ENCODE data around the gene FSTL5. TPM values are rescaled to one million over a fixed set of nuclear protein-coding genes. Genes with fewer than 3 reads are reported as not detected.

FSTL5 gene
- polyA plus RNA-seq, 4 donors: 2.9 to 3.8 (median 3.2) TPM

DNA sequence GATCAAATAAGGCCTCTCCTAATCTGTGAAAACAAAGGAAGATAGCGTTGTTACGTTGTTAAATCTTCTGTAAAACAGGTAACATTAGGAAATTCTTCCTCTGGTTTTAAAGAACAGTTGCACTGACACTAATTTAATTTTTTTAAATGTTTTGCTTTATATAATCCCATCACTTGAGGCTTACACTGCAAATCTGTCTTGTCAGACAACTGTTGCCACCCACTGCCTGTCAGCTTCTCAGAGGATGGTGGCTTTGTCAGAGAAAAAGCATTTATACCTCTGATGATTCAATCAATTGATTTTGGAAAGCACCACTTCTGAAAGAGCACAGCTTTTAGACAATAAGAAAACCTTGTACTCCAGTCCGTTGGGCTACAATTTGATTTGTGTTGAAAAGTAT, 799.1 kb downstream of the FSTL5 start:
- DNase-seq (ENCODE audit: low read depth in 4 of 4, low spot score in 3 of 4): no peak

DNA sequence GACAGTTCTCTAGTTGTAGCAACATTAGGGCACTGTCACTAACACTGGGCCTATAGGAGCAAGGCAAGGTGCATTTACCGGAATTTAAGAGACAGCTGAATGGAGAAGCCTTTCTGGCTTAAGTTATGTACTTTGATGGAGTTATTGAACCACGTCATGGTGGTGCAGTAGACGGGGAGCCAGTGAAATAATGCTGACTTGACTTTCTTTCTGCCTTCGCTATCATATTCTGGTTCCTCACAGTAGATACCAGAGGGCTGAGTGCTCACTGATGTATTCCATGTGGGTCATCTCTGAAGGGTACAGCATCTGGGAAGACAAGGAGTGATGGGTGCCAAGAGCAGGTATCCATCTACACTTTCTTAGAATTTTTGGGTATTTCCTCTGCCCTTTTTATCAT, 802.8 kb downstream of the FSTL5 start:
- no peak for DNase-seq (ENCODE audit: low read depth in 4 of 4, low spot score in 3 of 4)

DNA sequence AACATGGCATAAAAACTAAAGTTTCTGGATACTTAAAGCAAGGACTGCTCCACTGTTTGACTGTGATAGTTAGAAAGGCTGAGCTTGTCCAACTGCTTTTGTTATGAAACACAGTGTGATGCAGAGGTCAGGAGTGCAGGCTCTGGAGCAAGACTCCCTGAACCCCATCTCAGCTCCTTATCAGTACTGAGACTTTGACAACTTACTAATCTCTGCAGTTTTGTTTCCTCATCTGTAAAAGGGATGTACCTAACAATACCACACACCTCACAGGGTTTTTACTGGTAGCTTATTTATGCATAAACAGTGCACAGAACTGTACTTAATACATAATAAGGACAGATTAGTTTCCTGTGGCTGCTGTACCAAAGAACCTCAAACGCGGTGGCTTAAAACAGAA, 804.3 kb downstream of the FSTL5 start:
- no peak for DNase-seq (ENCODE audit: low read depth in 4 of 4, low spot score in 3 of 4)

DNA sequence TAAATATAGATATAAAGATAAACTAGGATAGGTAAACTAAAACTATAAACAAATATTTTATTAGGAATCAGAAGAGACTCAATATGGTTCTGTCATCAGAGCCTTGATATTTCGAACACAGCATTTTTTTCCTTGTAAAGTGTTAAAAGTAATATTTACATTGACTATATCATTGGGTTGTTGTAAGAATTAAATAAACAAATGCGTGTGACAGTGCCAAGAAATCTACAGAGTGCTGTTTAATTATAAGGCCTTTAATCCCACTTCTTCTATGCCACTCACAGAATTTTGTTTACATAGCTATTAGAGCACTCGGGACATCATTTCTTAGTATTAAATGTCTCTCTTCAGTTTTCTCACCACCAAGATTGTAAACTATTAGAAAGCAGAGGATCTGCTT, 807.4 kb downstream of the FSTL5 start:
- no peak for DNase-seq (ENCODE audit: low read depth in 4 of 4, low spot score in 3 of 4)

- no peak for DNase-seq (ENCODE audit: low read depth in 4 of 4, low spot score in 3 of 4)
Measured at GRCh38 chr4:161350946-161351345, 812.9 kb downstream of the FSTL5 start.

GRCh38 chr4:161345741-161346140, 818.1 kb downstream of the FSTL5 start:
- DNase-seq (ENCODE audit: low read depth in 4 of 4, low spot score in 3 of 4): no peak

DNA sequence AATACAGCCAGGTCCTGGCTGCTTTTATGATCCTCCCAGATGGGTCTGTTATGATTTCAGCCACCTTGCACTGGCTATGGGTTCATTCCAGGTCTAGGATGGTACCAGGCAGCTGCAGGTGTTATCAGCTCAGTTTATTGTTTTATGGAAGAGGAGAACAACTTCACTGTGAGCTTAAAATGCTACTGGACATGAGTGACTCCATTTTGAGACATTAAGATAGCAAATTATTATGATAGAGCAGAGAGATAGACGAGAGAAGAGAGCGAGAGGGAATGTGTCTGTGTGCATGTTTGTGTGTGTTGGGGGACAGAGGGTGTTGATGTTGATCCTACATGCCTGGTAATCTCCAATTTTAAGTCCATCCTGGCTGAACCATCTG, 820.2 kb downstream of the FSTL5 start:
- no peak for DNase-seq (ENCODE audit: low read depth in 4 of 4, low spot score in 3 of 4)

DNA sequence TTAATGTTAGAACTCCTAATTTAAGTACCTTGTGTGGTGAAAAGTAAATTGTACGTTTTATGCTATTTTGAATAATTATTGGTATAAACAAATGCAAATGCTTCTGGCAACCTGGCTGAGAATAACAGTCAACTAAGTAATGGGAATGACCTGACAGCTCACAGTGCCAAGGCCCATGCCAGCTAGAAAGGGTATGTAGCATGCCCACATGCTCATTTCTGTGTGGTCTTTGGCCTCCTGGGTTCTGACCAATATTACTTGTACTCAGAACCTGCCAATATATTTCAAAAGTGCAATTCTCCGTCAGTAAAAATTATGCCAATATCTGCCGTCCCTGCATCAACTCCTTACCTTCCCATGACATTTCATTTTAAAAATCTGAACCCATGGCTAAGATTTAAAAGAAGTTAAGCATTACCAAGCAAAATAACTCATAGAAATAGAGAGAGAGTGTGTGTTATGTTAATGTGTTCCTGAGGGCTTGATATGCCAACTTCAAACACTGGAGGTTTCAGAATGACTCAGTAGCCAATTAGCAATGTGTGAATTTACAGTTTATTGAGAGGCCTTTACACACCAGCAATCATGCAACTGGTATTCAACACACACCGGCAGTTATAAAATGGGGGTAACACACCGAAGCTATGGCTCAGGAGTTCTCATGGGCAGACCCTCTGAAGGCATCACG, 820.8 kb downstream of the FSTL5 start:
- DNase-seq (ENCODE audit: low read depth in 4 of 4, low spot score in 3 of 4): no peak

DNA sequence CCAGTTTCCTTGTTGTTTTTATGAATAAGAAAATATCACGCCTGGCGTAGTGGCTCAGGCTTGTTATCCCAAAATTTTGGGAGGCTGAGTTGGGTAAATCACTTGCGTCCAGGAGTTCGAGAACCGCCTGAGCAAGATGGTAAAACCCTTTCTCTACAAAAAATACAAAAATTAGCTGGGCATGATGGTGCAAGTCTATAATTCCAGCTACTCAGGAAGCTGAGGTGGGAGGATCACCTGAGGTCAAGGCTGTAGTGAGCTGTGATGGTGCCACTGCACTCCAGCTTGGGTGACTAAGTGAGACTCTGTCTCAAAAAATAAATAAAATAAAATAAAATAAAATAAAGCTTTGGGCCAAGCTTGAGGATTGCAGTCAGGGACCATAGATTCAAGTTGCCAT, 827.2 kb downstream of the FSTL5 start:
- no peak for DNase-seq (ENCODE audit: low read depth in 4 of 4, low spot score in 3 of 4)

DNA sequence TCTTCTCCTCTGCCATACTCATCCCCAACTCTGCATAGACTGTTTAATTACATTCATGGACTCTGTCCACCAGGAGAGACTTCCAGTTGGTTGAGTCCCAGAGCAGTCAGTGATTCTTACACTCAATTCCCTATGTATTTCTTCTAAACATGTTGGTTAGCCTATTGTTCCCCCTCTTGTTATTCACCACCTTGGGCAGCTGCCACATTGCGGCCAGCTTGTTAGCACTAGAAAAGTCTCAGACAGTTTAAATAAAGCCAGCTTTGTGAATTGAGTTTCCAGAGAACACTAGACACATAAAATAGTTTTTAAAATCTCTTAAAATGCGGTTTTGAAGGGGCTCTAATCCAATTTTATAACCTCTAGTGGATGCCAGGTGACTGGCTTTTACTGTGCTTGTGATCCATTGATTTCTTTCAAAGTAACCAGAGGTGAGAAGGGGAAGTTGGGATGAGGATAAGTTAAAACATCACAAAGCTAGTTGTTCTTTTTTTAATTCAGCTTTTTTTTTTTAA, 827.7 kb downstream of the FSTL5 start:
- DNase-seq (ENCODE audit: low read depth in 4 of 4, low spot score in 3 of 4): no peak
